SK-N-SH (cell line): ENCODE measurements around the gene PCP4L1.

ENCODE experiments used
- CHD2 ChIP-seq: fragments of 150-350 bp; IDR thresholded peaks from 2 replicates; pipeline ENCODE4 v1.6.1; 2018; ENCODE audit warnings: low read length; ENCODE audit not compliant: partially characterized antibody
- CTCF ChIP-seq: fragments of 200-600 bp; sonication (generic); IDR thresholded peaks from 2 replicates; pipeline ENCODE4 v1.6.1; 2017; ENCODE audit warnings: antibody characterized with exemption, mild to moderate bottlenecking, moderate library complexity
- EP300 ChIP-seq, 2 experiments: IDR thresholded peaks; 2 replicates each; pipeline versions ENCODE4 v1.4.0 to v1.6.1; 2012; ENCODE audit warnings: borderline replicate concordance in 1 of 2, low read depth in 1 of 2, low read length in 1 of 2
- MXI1 ChIP-seq: IDR thresholded peaks from 2 replicates; pipeline ENCODE4 v1.6.1; 2012; ENCODE audit warnings: mild to moderate bottlenecking, low read depth, low read length, improper control_type of control experiment
- POLR2AphosphoS5 ChIP-seq: IDR thresholded peaks from 2 replicates; pipeline ENCODE4 v1.6.1; 2012; ENCODE audit warnings: low read depth, low read length
- RAD21 ChIP-seq: IDR thresholded peaks from 2 replicates; pipeline ENCODE4 v1.6.1; 2012; ENCODE audit warnings: mild to moderate bottlenecking, low read length
- RCOR1 ChIP-seq: fragments of 150-350 bp; IDR thresholded peaks from 2 replicates; pipeline ENCODE4 v1.6.1; 2017; ENCODE audit warnings: antibody characterized with exemption, low read length
- USF2 ChIP-seq: fragments of 150-350 bp; IDR thresholded peaks from 2 replicates; pipeline ENCODE4 v1.6.1; 2017; ENCODE audit warnings: antibody characterized with exemption, low read length, low read depth, borderline replicate concordance

GRCh38 chr1:161311595-161312181, 53.1 kb downstream of the PCP4L1 start:
- TF ChIP-seq RAD21 (no peak), POLR2AphosphoS5 (no peak), CHD2 (no peak), CTCF (no peak), RCOR1 (no peak), EP300 (IDR thresholded peaks at IDR 0.05; ENCODE audit: borderline replicate concordance in 1 of 2, low read depth in 1 of 2, low read length in 1 of 2) (no peak), USF2 (no peak), MXI1 (no peak)
